Panc1 (cell line): Measurements from ENCODE around the gene SLC12A7. TPM values are rescaled to one million over a fixed set of nuclear protein-coding genes. Genes with fewer than 3 reads are reported as not detected.

Source experiments
- ATAC-seq: fragments of 200-7000 bp; cut with Tn5 transposase; 2 replicates; pipeline ENCODE4 v1.9.1; 2020; ENCODE audit warnings: mild to moderate bottlenecking, moderate library complexity
- BruUV-seq: library from RNA; stranded (reverse); fragments of 400-500 nt; replicated peaks from 2 replicates; lab custom pipeline; 2021; lab: Mats Ljungman, UMichigan
- CTCF ChIA-PET: fragments of 300-600 bp; sonication (Branson Sonifier 250); formaldehyde crosslinking; loops from one replicate; lab custom pipeline; 2022; ENCODE audit warnings: antibody characterized with exemption; lab: Charles Lee
- POLR2A ChIA-PET: fragments of 300-600 bp; sonication (Branson Sonifier 250); formaldehyde crosslinking; loops from one replicate; lab custom pipeline; 2022; ENCODE audit warnings: antibody characterized with exemption; lab: Charles Lee
- DNase-seq: peaks from one replicate; pipeline ENCODE4 v3.0.0-alpha.2; 2010; ENCODE audit warnings: low read depth, low spot score
- H3K27ac ChIP-seq: 2 replicates; pipeline ENCODE4 v1.5.1; 2011; ENCODE audit warnings: mild to moderate bottlenecking, low read length, inconsistent platforms
- H3K27me3 ChIP-seq: fragments of 200-500 bp; sonication (Bioruptor generic); 2 replicates; pipeline ENCODE4 v1.6.0; 2014; ENCODE audit warnings: low read length, inconsistent platforms; ENCODE audit not compliant: control insufficient read depth, insufficient read depth
- H3K36me3 ChIP-seq: fragments of 200-500 bp; sonication (Bioruptor generic); 2 replicates; pipeline ENCODE4 v1.5.1; 2014; ENCODE audit warnings: inconsistent platforms, mild to moderate bottlenecking, low read length, moderate library complexity; ENCODE audit not compliant: control insufficient read depth, insufficient read depth
- H3K4me1 ChIP-seq: 2 replicates; pipeline ENCODE4 v1.5.1; 2011; ENCODE audit warnings: inconsistent platforms, mild to moderate bottlenecking, low read length, moderate library complexity; ENCODE audit not compliant: control insufficient read depth, insufficient read depth
- H3K4me3 ChIP-seq, 2 experiments: 2 replicates each; pipeline ENCODE4 v1.5.1; 2011 to 2012; ENCODE audit warnings: low read depth in 2 of 2, low read length in 2 of 2, mild to moderate bottlenecking in 2 of 2, inconsistent platforms in 1 of 2, moderate library complexity in 1 of 2
- H3K9me3 ChIP-seq: fragments of 200-500 bp; sonication (Bioruptor generic); 2 replicates; pipeline ENCODE4 v1.5.1; 2014; ENCODE audit warnings: low read depth, mild to moderate bottlenecking, inconsistent platforms, low read length, moderate library complexity; ENCODE audit not compliant: control insufficient read depth, insufficient read depth
- POLR2AphosphoS5 ChIP-seq: IDR thresholded peaks from 2 replicates; pipeline ENCODE4 v1.6.1; 2012; ENCODE audit warnings: mild to moderate bottlenecking, low read depth, low read length, moderate library complexity
- SIN3A ChIP-seq: IDR thresholded peaks from 2 replicates; pipeline ENCODE4 v1.6.1; 2012; ENCODE audit warnings: low read depth, mild to moderate bottlenecking, low read length, moderate library complexity, borderline replicate concordance; ENCODE audit not compliant: insufficient read depth
- TCF7L2 ChIP-seq: IDR thresholded peaks from 2 replicates; pipeline ENCODE4 v1.6.1; 2011; ENCODE audit warnings: mild to moderate bottlenecking, low read depth, low read length, inconsistent platforms
- in situ Hi-C: cut with HindIII; loops from 2 replicates; pipeline ENCODE4 v1.10.0; 2016; ENCODE audit warnings: low sequenced_read_pairs, low pct_unique_long_range_greater_than_20kb
- intact Hi-C: fragments of 100-400 bp; cut with micrococcal nuclease; formaldehyde crosslinking; loops from one replicate; pipeline ENCODE4 v1.10.0; 2022; ENCODE audit not compliant: unreplicated experiment
- total RNA-seq: library from RNA; stranded (reverse); gene quantifications from one replicate; pipeline ENCODE4 v1.2.1, GENCODE V29; 2021; ENCODE audit not compliant: unreplicated experiment
- TF ChIP-seq, protein P1 (sequence below): fragments of 450-650 bp; IDR thresholded peaks from 2 replicates; pipeline ENCODE4 v1.5.1; 2017; ENCODE audit warnings: mild to moderate bottlenecking
- TF ChIP-seq, protein P2 (sequence below), 2 experiments: IDR thresholded peaks; 2 replicates each; pipeline ENCODE4 v1.6.1; 2011 to 2012; ENCODE audit warnings: low read depth in 2 of 2, control low read depth in 1 of 2, low read length in 1 of 2, mild to moderate bottlenecking in 1 of 2, moderate library complexity in 1 of 2; ENCODE audit not compliant: insufficient read depth in 1 of 2

Gene SLC12A7
- total RNA-seq, 1 experiment from 2014 or later = 297 TPM

DNA sequence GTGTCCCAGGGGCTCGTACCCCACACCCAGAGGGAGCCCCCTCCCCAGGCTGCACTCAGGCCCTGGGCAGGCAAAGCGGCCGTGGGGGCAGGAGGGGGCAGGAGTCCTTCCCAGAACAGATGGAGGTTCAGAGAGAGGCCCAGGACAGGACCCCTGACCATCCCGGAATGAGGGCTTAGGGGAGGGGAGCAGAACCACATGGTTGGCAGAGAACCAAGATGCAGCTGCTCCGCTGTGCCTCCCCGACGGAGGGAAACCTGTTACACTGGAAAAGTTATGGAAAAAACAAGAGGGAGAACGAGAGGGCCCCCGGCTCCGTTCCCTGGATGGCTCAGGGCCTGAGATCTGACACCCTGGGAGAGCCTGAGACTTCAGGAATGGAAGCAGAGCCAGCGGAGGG is 22.7 kb downstream of the SLC12A7 start:
- ChIA-PET POLR2A (no interaction called here), CTCF (no interaction called here)
- no peaks in the 10 kb centered on the region for H3K9me3 ChIP-seq
- peaks cover 19% of the 10 kb centered on the region for H3K36me3 ChIP-seq
- ATAC-seq = no peak
- intact Hi-C loops (no loop called here), in situ Hi-C loops (no loop called here)
- no peak overlapping the region for H3K4me3 ChIP-seq
- H3K4me1 ChIP-seq = peaks cover 53% of the 10 kb centered on the region
- TF ChIP-seq POLR2AphosphoS5 (no peak), SIN3A (no peak)
- TF ChIP-seq, protein P1, sequence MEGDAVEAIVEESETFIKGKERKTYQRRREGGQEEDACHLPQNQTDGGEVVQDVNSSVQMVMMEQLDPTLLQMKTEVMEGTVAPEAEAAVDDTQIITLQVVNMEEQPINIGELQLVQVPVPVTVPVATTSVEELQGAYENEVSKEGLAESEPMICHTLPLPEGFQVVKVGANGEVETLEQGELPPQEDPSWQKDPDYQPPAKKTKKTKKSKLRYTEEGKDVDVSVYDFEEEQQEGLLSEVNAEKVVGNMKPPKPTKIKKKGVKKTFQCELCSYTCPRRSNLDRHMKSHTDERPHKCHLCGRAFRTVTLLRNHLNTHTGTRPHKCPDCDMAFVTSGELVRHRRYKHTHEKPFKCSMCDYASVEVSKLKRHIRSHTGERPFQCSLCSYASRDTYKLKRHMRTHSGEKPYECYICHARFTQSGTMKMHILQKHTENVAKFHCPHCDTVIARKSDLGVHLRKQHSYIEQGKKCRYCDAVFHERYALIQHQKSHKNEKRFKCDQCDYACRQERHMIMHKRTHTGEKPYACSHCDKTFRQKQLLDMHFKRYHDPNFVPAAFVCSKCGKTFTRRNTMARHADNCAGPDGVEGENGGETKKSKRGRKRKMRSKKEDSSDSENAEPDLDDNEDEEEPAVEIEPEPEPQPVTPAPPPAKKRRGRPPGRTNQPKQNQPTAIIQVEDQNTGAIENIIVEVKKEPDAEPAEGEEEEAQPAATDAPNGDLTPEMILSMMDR = no peak
- TF ChIP-seq, protein P2, sequence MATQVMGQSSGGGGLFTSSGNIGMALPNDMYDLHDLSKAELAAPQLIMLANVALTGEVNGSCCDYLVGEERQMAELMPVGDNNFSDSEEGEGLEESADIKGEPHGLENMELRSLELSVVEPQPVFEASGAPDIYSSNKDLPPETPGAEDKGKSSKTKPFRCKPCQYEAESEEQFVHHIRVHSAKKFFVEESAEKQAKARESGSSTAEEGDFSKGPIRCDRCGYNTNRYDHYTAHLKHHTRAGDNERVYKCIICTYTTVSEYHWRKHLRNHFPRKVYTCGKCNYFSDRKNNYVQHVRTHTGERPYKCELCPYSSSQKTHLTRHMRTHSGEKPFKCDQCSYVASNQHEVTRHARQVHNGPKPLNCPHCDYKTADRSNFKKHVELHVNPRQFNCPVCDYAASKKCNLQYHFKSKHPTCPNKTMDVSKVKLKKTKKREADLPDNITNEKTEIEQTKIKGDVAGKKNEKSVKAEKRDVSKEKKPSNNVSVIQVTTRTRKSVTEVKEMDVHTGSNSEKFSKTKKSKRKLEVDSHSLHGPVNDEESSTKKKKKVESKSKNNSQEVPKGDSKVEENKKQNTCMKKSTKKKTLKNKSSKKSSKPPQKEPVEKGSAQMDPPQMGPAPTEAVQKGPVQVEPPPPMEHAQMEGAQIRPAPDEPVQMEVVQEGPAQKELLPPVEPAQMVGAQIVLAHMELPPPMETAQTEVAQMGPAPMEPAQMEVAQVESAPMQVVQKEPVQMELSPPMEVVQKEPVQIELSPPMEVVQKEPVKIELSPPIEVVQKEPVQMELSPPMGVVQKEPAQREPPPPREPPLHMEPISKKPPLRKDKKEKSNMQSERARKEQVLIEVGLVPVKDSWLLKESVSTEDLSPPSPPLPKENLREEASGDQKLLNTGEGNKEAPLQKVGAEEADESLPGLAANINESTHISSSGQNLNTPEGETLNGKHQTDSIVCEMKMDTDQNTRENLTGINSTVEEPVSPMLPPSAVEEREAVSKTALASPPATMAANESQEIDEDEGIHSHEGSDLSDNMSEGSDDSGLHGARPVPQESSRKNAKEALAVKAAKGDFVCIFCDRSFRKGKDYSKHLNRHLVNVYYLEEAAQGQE (IDR thresholded peaks at IDR 0.05; ENCODE audit: insufficient read depth in 1 of 2, low read depth in 2 of 2, low read length in 1 of 2) = no peak
- H3K27me3 ChIP-seq = no peaks in the 10 kb centered on the region
- no TSS peak for BruUV-seq
- no peak for DNase-seq
- peak overlapping the region; percentile 97 for H3K27ac ChIP-seq

DNA sequence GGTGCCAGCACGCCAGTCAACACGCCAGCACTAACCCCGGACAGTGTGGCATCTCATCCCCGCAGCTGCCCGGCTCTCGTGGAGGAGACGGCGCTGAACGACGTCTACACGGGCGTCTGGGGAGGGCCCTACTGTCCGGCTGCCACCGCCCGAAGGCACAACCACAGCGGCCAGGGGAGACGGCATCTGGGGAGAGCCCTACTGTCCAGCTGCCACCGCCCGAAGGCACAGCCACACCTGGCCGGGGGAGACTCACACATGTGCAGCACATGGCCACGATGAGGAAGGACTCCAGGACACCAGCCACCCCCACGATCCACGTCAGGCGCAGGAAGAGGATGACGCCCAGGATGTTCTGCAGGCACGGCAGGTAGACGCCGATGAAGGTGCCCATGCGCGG is 23.1 kb downstream of the SLC12A7 start:
- H3K27ac ChIP-seq = no peak overlapping the region; the same call in 1 of the 2 replicates
- no peak for ATAC-seq
- H3K36me3 ChIP-seq = peaks cover 19% of the 10 kb centered on the region
- H3K4me3 ChIP-seq = no peak overlapping the region
- ChIA-PET CTCF (no interaction called here), POLR2A (no interaction called here)
- H3K4me1 ChIP-seq = peaks cover 48% of the 10 kb centered on the region
- no TSS peak for BruUV-seq
- TF ChIP-seq SIN3A (no peak), POLR2AphosphoS5 (no peak), TCF7L2 (no peak)
- TF ChIP-seq, protein P1 = no peak
- TF ChIP-seq, protein P2 (IDR thresholded peaks at IDR 0.05; ENCODE audit: insufficient read depth in 1 of 2, low read depth in 2 of 2, low read length in 1 of 2) = no peak
- DNase-seq = no peak
- intact Hi-C loops (no loop called here), in situ Hi-C loops (no loop called here)
- H3K9me3 ChIP-seq = no peaks in the 10 kb centered on the region
- no peaks in the 10 kb centered on the region for H3K27me3 ChIP-seq
